Glomerular visceral epithelial cell (primary cell): ENCODE results near the gene NFIC.

ENCODE experiments used
- DNase-seq: peaks from one replicate; pipeline ENCODE4 v3.0.0-alpha.2; 2016; ENCODE audit errors: extremely low spot score

NFIC gene

DNA sequence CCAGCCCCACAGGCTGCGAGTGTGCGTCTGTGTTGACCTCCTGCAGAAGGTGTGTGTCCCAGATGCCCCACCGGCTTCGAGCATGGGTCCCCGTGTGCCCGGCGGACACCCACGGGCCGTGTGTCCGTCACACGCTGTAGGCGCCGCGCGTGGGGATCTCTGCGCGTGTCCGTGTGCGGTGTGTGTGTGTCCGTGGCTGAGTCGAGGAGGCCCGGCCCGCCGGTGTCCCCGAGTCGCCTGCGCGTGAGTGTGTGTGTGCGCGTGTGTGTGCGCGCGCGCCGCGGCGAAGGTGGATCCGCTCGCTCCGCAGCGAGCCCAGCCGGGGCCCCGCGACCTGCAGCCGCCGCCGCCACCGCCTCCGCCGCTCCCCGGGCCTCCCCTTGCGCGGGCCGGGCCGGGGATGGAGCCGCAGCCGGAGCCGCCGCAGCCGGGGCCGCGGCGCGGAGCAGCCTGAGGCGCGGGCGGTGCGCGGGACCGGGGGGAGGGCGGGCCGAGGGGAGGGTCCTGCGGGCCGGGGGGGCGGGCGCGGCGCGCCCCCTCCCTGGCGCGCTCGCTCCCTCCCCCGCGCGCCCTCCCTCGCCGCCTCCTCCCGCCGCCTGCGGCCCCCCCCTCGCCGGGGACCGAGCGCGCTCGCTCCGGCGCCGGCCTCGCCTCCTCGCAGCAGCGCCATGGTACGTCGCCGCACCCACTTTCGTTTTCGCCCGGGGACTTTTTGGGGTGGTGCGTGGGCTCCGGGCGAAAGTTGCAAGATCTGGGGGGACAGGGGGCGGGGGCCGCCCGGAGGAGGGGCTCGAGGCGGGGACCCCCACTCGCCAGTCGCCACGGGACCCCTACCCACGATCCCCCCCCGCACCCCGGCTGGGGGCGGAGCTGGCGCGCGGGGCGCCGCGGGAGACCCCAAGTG lies 7.1 kb upstream of the NFIC start:
- DNase-seq: peak; percentile 58

DNA sequence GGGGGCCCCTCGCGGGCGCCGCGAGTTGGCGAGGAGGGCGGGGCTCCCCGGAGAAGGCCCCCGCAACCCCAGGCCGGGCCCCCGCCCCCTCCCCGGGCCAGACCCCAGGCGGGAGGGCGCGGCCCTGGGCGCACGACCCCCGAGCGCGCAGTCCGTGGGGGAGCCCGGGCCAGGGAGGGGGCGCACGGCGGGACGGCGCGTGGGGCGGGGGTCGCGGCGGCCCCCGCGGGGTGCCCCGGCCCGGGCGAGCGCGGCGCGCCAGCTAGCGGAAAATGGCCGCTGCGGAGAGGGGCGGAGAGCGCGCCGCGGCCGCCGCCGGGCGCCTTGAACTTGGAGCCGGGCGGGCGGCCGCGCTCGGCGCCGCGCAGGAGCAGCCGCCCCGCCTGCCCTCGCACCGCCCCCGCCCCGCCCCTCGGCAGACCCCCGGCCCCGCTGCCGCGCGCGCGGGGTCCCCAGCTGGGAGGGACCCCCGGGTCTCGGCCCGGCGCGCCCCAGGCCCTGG lies 6.4 kb upstream of the NFIC start:
- DNase-seq: no peak

DNA sequence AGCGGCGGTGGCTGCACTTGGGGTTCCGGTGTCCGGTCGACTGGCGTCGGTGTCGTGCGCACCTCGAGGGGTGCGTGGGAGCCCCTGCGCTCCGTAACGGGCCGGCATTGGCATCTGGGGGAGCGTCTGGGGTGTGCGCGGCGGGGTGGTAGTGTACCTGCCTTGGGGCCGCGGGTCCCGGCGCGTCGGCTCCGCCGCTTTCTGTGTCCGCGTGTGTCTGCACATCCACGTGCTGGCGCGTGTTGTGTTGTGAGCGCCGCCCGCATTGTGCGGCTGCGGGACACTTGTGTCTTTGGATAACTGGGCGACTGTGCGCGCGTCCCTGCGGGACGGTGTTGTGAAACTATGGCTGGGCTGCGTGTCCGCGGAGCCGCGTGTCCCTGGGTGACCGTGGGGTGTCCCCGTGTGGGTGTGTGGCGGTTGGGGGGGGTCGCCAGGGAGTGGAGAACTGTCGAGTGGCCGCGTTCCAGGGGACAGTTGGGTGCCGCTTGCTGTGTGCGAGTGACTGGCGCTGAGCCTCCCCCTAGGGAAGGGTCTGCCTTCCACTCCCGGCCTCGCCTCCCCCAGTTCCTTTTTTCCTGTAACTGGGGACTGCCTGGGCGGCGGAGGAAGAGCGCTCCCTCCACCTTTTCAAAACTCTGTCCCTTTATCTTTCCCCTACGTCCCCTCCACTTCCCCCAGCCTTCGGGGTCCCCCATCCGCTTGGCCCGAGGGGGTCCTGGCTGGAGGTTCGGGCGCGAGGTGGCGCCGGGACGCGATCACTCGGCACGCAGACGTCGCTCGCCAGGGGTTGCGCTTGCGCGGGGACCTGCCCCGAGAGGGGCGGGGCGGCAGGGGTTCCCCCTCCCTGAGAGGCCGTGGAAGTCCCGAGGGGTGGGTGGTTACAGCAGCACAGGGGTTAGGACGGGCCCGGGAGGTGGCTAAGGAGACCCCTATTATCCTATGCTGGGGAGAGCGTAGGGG lies 5.7 kb upstream of the NFIC start:
- DNase-seq: peak; percentile 32

DNA sequence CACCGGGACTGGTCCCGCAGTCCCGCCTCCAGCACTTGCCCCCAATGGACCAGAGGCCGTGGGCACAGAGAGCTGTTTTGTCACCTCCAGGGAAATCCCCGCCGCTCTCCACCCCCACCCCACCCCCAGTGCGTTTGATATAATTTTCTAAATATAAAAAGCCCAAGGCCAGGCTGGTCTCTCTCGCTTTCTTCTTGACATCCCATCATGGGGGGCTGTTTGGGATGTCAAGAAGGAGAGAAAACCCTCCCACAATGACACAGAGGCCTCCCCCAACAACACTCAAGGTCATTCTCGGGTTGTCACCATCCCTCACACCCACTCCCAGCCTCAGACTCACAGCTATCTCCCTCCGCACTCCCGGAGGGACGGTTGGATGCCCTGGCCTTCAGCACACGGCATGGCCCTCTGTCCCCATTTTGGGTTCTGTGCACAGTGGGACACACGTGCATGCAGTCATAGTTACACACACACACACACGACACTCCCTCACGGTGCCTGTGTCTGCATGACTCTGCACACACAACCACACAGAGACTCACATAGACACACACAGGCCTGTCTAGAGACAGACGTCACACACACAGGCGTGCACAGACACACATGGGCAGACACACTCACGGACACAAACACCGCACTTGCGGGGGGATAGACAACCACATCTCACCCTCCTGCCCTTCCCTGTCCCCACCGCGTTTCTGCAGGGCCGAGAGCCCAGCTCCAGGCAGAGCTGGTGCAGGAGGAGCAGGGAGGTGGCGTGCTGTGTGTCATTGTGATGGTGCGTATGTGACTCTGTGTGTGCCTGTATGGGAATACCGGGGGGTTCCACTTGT lies 4.8 kb upstream of the NFIC start:
- DNase-seq: no peak

- DNase-seq: no peak
These were observed 4.0 kb upstream of the NFIC start for GRCh38 chr19:3362217-3362906.

GRCh38 chr19:3363841-3364500 lies 2.4 kb upstream of the NFIC start:
- no peak for DNase-seq

DNA sequence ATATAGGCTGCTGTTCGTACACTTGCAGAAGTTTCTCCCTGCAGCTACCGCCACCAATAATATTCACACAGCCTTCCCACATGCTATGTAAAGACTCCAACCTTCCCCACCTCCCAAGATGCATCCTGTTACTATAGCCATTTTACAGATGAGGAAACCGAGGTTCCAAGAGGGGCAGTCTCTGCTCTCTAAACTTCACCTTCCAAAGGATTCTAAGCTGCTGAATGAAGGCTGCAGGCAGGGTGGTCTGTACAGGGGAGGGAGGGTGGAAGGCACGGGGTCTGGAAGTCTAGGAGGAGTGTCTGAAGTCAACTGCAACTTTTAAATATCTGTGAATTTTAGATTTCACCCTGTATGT lies 1.9 kb upstream of the NFIC start:
- no peak for DNase-seq

- no peak for DNase-seq
These were observed 1.1 kb upstream of the NFIC start for GRCh38 chr19:3365093-3365835.

DNA sequence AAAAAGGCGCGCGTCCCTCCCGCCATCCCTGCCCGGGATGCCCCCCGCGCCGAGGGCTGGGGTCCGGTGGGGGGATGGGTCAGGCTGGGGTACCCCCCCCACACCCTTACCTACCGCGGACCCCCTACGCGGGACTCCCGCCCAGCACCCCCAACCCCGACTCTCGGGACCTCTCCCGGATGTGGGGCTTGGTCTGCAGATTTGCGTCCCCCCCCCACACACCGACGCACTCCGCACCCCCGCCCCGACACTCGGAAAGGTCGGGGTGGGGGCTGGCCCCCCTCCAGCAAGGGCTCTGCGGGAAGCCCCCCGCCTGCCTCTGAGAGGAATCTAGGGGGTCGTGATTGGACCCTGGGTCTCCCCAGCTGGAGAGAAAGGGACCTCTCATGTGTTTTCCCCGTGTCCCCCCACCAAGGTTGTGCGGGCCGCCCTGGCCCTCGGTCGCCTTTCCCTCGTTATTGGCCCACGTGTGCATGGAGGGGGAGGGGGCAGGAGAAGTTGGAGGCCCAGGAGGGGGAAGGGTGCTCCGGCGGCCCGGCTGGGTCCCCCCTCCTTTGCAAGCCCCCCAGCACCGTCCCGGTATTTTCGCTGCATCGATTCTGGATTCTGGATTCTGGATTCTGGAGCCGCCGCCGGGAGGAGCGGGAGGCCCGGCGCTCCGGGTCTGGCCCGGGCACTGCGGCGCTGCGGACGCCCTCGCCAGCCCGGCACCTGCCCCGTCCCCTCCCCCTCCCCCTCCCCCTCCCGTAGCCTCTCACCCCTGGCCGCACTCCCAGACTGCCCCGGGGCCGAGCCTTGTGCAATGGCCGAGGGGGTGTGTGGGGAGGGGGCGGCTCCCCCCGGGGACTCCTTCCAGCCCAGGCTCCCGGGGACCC lies 607 bp downstream of the NFIC start:
- peak; percentile 43 for DNase-seq

DNA sequence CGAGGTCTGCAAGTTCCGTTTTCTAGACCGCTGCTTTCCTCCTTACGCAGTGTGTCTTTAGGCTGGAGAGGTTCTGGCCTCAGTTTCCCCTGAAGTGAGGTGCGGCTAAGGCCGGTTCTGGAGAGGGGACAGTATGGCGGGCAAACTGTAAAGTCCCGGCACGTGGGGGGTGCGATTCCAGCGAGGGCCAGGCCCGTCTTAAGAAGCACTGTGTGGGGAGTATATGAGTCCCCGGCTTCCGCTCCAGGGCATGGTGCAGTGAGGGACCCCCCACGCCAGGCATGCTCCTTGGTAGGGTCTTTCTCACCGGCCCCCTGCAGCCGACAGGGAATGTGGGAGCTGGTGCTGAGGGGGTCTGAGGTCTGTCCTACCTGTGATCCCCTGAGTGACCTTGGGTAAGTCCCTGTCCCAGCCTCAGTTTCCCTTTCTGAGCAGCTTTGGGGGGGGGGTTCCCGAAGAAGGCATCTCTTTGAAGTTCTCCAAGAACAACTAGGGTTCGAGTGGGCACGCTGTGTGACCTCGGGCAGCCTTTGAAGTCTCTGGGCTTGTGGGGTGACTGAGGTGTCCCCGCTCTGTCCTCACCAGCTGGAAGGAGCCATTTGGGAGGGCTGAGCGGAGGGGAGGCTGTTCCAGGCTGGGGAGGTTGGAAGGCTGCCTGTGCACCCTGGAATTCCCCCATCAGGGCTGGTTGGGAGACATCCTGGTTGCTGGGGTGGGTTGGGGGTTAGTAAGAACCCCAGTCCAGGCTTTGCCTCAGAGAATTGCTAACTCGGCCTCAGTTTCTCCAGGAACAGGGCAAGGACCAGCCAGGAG lies 1.5 kb downstream of the NFIC start:
- peak; percentile 37 for DNase-seq

- no peak for DNase-seq
These were observed 2.0 kb downstream of the NFIC start for GRCh38 chr19:3368441-3368795.

DNA sequence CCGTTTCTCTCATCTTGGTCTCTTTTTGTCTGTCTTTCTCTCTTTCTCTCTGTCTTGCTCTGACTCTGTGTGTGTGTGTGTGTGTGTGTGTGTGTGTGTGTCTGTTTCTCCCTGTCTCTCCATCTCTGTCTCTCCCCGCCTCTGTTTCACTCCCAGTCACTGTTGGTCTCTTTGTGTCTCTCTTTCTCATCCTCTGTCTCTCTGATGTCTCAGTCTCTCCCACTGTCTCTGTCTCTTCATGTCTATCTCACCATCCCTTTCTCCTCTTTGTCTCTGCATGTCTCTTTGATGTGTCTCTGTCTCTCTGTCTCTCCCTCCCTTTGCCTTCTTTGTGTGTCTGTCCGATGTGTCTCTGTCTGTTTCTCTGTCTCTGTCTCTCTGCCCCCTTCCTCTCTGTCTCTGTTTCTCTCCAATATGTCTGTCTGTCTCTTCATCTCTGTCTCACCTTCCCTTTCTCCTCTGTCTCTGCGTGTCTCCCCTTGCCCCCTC lies 2.5 kb downstream of the NFIC start:
- peak; percentile 44 for DNase-seq

DNA sequence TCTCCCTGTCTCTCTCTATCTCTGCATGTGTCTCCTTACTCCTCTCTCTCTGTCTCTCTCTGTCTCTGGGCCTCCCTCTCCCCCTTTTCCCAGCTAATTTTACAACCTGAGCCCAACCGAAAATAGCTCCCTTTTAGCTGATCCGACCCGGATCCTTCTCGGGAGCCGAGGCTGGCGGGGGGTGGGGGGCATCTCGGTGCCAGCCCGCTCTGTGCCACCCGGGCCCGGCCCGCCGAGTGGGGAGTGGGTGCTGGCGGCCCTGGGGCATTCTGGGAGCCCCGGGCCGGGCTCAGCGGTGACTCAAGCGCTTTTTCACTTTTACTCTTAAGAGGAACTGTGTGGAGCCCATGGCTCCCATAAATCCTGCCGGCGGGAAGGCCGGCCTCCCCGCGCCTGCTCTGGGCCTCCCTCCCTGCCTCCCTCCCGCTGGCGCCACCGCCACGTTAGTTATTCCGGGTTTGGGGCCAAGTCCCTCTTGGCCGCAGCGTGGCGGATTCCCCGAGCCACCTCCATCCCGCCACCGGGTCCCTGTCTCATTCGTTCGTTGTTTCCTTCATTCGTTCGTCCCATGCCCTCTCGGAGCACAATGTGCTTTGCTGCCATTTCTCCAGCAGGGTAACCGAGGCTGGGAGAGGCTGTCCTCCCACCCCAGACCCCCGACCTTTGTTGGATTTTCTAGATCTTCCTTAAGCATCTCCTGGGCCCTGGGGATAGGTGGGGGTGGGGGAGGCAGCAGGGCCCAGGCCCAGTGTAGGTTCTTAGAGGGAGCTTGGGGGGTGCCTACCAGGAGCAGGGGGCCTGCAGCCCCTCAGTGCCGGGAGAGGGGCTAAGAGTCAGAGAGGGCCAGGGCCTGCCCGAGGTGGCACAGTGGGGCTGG lies 3.2 kb downstream of the NFIC start:
- peak; percentile 71 for DNase-seq

GRCh38 chr19:3370214-3370720 lies 3.9 kb downstream of the NFIC start:
- DNase-seq: no peak

GRCh38 chr19:3370728-3371591 lies 4.6 kb downstream of the NFIC start:
- peak; percentile 29 for DNase-seq

DNA sequence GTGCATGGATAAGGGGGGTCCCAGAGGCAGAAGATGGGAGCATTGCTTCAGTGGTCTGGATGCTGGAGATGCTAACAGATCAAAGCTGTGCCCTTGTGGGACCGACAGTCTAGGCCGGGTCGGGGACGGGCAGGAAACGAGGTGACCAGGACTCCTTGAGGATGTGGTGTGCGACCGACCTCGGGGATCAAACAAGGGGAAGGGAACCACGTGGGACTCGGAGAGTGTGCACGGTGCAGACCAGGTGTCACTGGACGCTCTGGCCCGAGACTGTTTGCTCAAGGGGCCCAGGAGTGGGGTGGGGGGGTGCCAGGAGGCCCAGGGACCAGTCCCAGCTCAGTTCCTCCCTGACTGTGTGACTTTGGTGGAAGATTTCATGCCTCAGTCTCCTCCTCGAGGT lies 6.0 kb downstream of the NFIC start:
- no peak for DNase-seq
